Upper lobe of left lung (tissue), 6 donors: ENCODE data around the gene DNAJB6. TPM values are rescaled to one million over a fixed set of nuclear protein-coding genes. Genes with fewer than 3 reads are reported as not detected.

Experiments used
- total RNA-seq, 6 donors: library from RNA; depleted of rRNA in 4 of 6; stranded (reverse); fragments of >200 nt in 4 of 6; gene quantifications; one replicate each; pipeline versions ENCODE4 v1.1.0 to v1.2.1, GENCODE V29; 2016 to 2021
- donor health status: DM: no; HTN: no; CAD: no; lungs with moderate emphysema.
- donor health status: DM: no; HTN: yes; CAD: no; lungs with severe emphysema.

Gene DNAJB6
- total RNA-seq, 6 donors from 2014 or later: 64.1 to 99.6 (median 83.0) TPM

Other genes with a start within 250 kb of the DNAJB6 start
- 10 to 100 TPM; 43.7 to 85.9 (median 69.3) TPM for gene UBE3C, start 198.1 kb upstream of the DNAJB6 start, total RNA-seq